Umbilical cord (tissue), 2 donors: ENCODE measurements around the gene SGCE. TPM values are rescaled to one million over a fixed set of nuclear protein-coding genes. Genes with fewer than 3 reads are reported as not detected.
A peak's percentile ranks its signal among the peaks of the same experiment; 100 is the strongest.
"Not testable (repeated sequence)": the region's sequence is repeated elsewhere in the genome, so short reads cannot be mapped to it uniquely, and the experiment has no call there.

ENCODE experiments used
- DNase-seq: peaks from one replicate; pipeline ENCODE4 v3.0.0-alpha.2; 2015; ENCODE audit warnings: low spot score
- total RNA-seq: library from RNA; depleted of rRNA; stranded (reverse); fragments of >200 nt; gene quantifications from one replicate; pipeline ENCODE4 v1.2.3, GENCODE V29; 2014; ENCODE audit warnings: low replicate concordance; ENCODE audit not compliant: insufficient read depth

The SGCE gene
- 136 TPM for total RNA-seq

GRCh38 chr7:94655848-94656657 is at the start of gene SGCE:
SGCE (minus strand) TSS chr7:94656133; CDS start chr7:94656098, 35 bp downstream.
- DNase-seq = peak; percentile 84

GRCh38 chr7:94705155-94706021 is 49.5 kb upstream of the SGCE start:
- not testable (repeated sequence) for DNase-seq

- DNase-seq = peak; percentile 44
These were observed 45.6 kb upstream of the SGCE start for GRCh38 chr7:94701555-94701973.

GRCh38 chr7:94700926-94701554 is 45.1 kb upstream of the SGCE start:
- no peak for DNase-seq

- DNase-seq = peak; percentile 87
These were observed 42.3 kb upstream of the SGCE start for GRCh38 chr7:94698275-94698674.

- peak; percentile 90 for DNase-seq
These were observed 41.4 kb upstream of the SGCE start for GRCh38 chr7:94697035-94697974.

DNA sequence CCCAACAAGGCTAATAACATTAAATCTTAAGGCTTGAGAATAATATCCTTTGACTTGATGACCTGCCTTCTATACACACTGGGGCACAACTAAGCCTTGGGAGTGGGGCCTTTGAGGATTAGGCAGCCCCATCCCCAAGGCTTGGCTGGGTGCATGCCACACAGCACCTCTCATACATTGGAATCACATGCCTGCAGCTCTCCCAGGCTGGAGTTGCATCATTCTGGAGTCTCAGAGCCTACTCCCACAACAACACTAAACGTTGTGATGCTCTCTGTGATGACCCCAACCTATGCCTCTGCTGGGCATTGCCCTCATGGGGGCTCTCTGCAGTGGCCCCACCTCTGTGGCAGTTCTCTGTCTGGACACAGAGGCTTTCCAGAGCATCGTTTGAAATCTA is 31.9 kb upstream of the SGCE start:
- DNase-seq = peak; percentile 37

DNA sequence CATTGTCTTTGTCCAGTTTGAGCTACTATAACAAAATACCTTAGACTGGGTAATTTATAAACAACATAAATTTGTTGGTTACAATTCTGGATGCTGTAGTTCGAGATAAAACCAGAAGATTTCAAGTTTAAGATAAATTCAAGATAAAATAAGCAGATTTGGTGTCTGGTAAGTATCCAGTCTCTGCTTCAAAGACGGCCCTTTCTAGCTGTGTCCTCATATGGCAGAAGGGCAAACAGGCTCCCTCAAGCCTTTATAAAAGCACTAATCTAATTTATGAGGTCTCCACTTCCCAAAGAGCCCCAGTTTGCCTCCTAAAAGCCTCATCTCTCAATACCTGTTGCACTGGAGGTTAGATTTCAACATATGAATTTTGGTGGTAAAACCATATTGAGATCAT is 31.1 kb upstream of the SGCE start:
- DNase-seq = peak; percentile 78

DNA sequence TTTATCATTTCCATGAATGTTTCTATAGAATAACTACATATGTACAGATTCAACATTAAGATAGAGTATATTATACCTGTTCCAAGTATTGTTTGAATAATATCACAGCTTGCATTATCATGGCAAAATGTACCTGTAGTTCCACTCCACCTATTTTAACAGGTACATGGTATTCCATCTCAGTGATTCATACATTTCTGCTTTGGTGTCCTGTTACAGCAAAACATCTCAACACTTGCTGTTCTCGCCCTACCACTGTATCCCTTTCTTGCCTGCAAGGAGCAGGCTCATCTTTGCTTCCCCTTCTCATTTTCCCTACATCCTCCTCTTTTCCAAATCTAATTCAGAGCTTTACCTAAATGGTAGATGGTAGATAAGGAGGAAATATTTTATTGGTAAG is 27.1 kb upstream of the SGCE start:
- no peak for DNase-seq

DNA sequence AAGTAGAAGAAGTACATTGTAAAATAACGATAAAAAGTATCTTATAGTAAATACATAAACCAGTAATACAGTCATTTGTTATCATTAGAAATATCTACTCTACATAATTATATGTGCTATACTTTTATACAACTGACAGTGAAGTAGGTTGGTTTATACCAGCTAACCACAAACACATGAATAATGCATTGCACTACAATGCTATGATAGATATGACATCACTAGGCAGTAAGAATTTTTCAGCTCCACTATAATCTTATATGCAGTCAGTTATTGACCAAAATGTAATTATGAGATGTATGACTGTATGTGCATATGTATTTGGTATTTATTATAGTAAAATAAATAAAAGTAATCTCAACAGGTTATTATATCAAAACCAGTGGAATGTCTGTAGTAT is 23.4 kb upstream of the SGCE start:
- no peak for DNase-seq

DNA sequence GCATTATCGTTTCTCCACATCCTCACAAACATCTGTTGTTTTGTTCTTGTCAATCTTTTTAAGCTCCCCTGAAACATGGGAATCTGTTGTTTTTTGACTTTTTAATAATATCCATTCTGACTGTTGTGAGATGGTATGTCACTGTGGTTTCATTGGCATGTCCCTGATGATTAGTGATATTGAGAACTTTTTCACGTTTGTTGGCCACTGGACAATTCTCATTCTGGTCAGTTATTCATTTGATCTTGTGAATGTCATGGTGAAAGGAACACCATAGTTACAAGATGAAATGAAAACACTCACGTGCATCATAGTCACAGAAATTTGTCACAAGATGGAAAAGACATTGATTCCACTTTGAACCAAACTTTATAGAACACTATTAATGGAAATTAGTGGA is 20.5 kb upstream of the SGCE start:
- no peak for DNase-seq

DNA sequence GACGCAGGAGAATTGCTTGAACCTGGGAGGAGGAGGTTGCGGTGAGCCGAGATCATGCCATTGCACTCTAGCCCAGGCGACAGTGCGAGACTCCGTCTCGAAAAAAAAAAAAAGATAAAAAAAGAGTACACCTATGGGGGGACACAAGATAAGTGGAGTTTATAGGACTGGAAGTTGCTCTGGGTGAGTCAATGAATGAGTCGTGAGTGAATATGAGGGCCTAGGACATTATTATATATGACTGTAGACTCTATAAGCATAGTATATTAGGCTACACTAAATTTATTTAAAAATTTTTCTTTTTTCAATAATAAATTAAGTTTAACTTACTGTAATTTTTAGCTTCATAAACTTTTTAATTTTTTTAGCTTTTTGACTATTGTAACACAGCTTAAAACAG is 19.4 kb upstream of the SGCE start:
- DNase-seq = no peak

- DNase-seq = no peak
These were observed 15.7 kb upstream of the SGCE start for GRCh38 chr7:94671444-94672235.

DNA sequence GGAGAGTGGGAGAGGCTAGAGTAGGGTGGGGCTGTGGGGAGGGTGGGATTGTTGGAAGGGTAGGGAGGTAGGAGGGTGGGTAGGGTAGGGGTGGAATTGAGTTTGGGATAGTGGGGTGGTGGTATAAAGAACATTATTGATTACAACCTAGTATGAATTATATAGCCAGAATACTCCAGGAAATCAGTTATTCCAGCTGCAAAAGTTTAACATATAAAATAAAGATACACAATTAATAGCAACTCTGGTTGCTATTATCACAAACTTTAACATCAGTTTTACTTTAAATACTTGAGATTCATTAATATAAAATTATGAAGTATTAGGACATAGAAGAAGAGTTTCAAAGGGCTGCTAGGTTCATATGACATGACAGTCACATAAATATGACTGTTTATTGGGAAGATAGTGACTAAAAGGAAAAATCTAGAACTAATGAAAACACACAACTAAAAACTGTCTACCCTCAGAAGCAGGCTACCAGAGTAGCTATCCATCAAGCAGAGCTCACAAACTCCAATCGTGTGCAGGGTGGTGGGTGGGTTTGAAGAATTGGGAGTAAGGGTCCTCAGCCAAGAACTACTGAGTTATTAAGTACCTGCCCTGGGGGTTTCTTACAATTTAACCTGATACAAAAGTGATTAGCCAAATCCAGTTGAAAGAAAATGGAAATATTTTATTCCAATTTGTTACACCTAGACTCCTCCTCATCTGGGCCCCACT is 14.0 kb upstream of the SGCE start:
- no peak for DNase-seq

- DNase-seq = no peak
These were observed 11.1 kb upstream of the SGCE start for GRCh38 chr7:94666879-94667587.

- no peak for DNase-seq
These were observed 9.5 kb upstream of the SGCE start for GRCh38 chr7:94665426-94665825.

DNA sequence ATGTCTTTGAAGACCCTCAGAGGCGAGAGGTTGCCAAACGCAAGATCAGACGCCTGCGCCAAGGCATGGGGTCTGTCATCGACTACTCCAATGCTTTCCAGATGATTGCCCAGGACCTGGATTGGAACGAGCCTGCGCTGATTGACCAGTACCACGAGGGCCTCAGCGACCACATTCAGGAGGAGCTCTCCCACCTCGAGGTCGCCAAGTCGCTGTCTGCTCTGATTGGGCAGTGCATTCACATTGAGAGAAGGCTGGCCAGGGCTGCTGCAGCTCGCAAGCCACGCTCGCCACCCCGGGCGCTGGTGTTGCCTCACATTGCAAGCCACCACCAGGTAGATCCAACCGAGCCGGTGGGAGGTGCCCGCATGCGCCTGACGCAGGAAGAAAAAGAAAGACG is 8.1 kb upstream of the SGCE start:
- DNase-seq = no peak

GRCh38 chr7:94662548-94662947 is 6.6 kb upstream of the SGCE start:
- no peak for DNase-seq

DNA sequence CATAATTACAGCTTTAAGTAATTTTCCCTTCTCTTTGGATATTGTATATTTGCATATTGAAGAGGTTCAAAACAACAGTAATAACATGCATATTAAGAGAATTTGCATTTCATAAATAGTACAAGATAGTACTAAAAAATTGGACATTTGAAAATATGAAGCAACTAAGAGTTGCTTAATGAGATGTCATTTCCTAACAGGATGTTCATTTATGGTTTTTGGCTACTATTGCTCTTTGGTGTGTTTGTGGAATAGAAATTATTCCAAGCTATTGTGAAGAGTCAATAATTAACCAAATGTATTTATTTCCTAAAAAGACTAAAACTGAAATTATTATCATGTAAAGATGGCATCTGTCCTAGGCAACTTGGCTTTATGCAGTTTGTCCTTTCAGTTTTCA is 4.1 kb upstream of the SGCE start:
- DNase-seq = no peak
